Endothelial cell of umbilical vein (primary cell): ENCODE measurements around the gene DAND5.

Experiments
- CTCF ChIP-seq, 2 donors: IDR thresholded peaks; 1 replicate in 1 of 2; 2 replicates in 1 of 2; pipeline ENCODE4 v1.5.1; 2011; ENCODE audit warnings: low read length in 2 of 2, mild to moderate bottlenecking in 2 of 2, moderate library complexity in 2 of 2, control low read depth in 1 of 2, inconsistent platforms in 1 of 2, low read depth in 1 of 2; ENCODE audit not compliant: insufficient read depth in 1 of 2; ENCODE audit errors: extremely low read depth in 1 of 2
- EZH2 ChIP-seq: IDR thresholded peaks from 2 replicates; pipeline ENCODE4 v1.6.1; 2012; ENCODE audit warnings: borderline replicate concordance, low read depth, mild to moderate bottlenecking, moderate library complexity, low read length, inconsistent platforms; ENCODE audit not compliant: severe bottlenecking
- FOS ChIP-seq: IDR thresholded peaks from 2 replicates; pipeline ENCODE4 v1.6.1; 2011; ENCODE audit warnings: mild to moderate bottlenecking, low read length, moderate library complexity, borderline replicate concordance; ENCODE audit not compliant: insufficient read depth
- GATA2 ChIP-seq: IDR thresholded peaks from 2 replicates; pipeline ENCODE4 v1.7.0; 2011; ENCODE audit warnings: low read depth, mild to moderate bottlenecking, moderate library complexity, mixed read lengths, low read length; ENCODE audit not compliant: insufficient read length, insufficient read depth
- JUN ChIP-seq: IDR thresholded peaks from 2 replicates; pipeline ENCODE4 v1.6.1; 2011; ENCODE audit warnings: borderline replicate concordance, low read depth; ENCODE audit not compliant: insufficient read length, insufficient read depth
- MAX ChIP-seq: IDR thresholded peaks from 2 replicates; pipeline ENCODE4 v1.6.1; 2011; ENCODE audit not compliant: insufficient read depth, insufficient read length
- MYC ChIP-seq: IDR thresholded peaks from one replicate; pipeline ENCODE4 v1.6.1; 2011; ENCODE audit warnings: mild to moderate bottlenecking, low read depth, low read length
- POLR2A ChIP-seq: IDR thresholded peaks from 2 replicates; pipeline ENCODE4 v1.6.1; 2012; ENCODE audit warnings: low read depth, mild to moderate bottlenecking, control low read depth, low read length
- POLR2AphosphoS5 ChIP-seq: IDR thresholded peaks from 2 replicates; pipeline ENCODE4 v1.6.1; 2012; ENCODE audit warnings: low read depth, mild to moderate bottlenecking, control low read depth, low read length, moderate library complexity; ENCODE audit not compliant: insufficient read depth

DNA sequence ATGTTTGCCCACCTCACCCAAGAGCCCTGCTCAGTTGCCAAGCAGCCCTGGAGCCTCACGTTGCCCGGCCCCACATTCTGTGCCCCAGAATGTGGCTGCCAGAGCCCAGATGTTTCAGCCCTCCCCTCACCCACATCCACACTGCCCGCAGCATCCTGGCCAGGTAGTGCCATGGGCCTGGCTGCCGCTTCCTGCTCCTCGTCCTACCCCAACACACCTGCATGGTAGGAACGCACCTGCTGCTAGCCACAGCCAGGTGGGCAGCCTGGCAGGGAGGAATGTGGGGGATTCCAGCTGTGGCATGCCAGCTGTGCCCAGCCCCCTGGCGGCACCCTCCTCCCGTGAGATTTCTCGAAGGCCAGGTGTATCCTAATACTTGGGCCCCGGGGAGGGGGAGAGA is 18.4 kb downstream of the DAND5 start:
- TF ChIP-seq CTCF (IDR thresholded peaks at IDR 0.05; ENCODE audit: extremely low read depth in 1 of 2, insufficient read depth in 1 of 2, low read depth in 1 of 2, low read length in 2 of 2) = no peak
- TF ChIP-seq POLR2AphosphoS5 = no peak
- TF ChIP-seq FOS = no peak
- TF ChIP-seq EZH2 = no peak
- TF ChIP-seq POLR2A = no peak
- TF ChIP-seq MAX = no peak
- TF ChIP-seq GATA2 = no peak
- TF ChIP-seq JUN = no peak
- no peak for TF ChIP-seq MYC
